ENCODE results near the gene AP3M1. TPM values are rescaled to one million over a fixed set of nuclear protein-coding genes. Genes with fewer than 3 reads are reported as not detected.

Gene AP3M1
- polyA plus RNA-seq, 1 of the 3 experiments (the other 2 are of a cell fraction) = 17.7 TPM

DNA sequence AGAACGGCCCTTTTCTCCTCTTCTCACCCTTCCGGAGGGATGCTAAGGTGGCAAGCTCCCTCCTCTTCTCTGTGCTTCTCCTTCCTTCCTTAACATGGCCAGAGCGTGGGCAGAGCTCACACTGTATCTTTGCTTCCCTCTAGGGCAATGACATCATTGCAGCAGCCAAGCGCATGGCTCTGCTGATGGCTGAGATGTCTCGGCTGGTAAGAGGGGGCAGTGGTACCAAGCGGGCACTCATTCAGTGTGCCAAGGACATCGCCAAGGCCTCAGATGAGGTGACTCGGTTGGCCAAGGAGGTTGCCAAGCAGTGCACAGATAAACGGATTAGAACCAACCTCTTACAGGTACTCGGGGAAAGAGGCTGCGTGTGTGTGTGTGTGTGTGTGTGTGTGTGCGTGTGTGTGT is 36.6 kb downstream of the AP3M1 start:
- peak; percentile 66 for DNase-seq
- Histone ChIP-seq H3K9me3 (no peaks in the 10 kb centered on the region), H4K20me1 (ENCODE audit: insufficient read depth) (peaks cover 22% of the 10 kb centered on the region), H3K4me2 (0 out of 2 replicates have a peak overlapping the region, but pooled peaks have one; percentile 16), H3K9ac (no peak overlapping the region), H3K79me2 (ENCODE audit: insufficient read depth) (peaks cover 55% of the 10 kb centered on the region), H2AFZ (ENCODE audit: low read depth) (no peak overlapping the region), H3K27ac (ENCODE audit: low read depth in 2 of 2, low read length in 1 of 2) (peak overlapping the region; percentile 37 to 97), H3K27me3 (ENCODE audit: insufficient read depth) (no peaks in the 10 kb centered on the region), H3K4me1 (ENCODE audit: control insufficient read depth in 1 of 2, insufficient read depth in 2 of 2, low read depth in 1 of 2, low read length in 1 of 2) (peaks cover 6 to 33% of the 10 kb centered on the region in 2 experiments; a peak in 2 of 4 replicates), H3K9me2 (no peaks in the 10 kb centered on the region), H3K4me3 (ENCODE audit: low read depth in 2 of 2, low read length in 1 of 2) (no peak overlapping the region), H3F3A (replicated peaks; ENCODE audit: insufficient read depth) (peaks cover 48% of the 10 kb centered on the region), H3K36me3 (replicated peaks in 1 of 2; ENCODE audit: control insufficient read depth in 1 of 2, insufficient read depth in 2 of 2, low read length in 1 of 2) (peaks cover 82 to 95% of the 10 kb centered on the region in 2 experiments)
- WGBS (ENCODE audit: low lambda C conversion rate) = 60% methylated on average over 12 of the region's 12 CpGs
- TF ChIP-seq MXI1 (IDR thresholded peaks at IDR 0.05; ENCODE audit: low read depth, low read length) = peak; percentile 49; the same call in 1 of the 2 replicates
- no peak for TF ChIP-seq TCF12 (IDR thresholded peaks at IDR 0.05)
- peak; percentile 72 for TF ChIP-seq GATA2 (CRISPR knock-in tag; IDR thresholded peaks at IDR 0.05)
- TF ChIP-seq REST (IDR thresholded peaks at IDR 0.05; ENCODE audit: low read depth, low read length) = no peak
- TF ChIP-seq TEAD4 (IDR thresholded peaks at IDR 0.05; ENCODE audit: borderline replicate concordance, insufficient read depth) = no peak
- CTCF ChIA-PET = interaction anchor here (0.6 to 3.6 kb wide), 7 partner anchors 10 to 264 kb away, joined by 3 to 16 read pairs (median 4); no protein-coding TSS in a partner anchor
- POLR2A ChIA-PET = interaction anchor here (0.6 to 1.4 kb wide), 2 partner anchors 17 to 325 kb away, joined by 3 to 4 read pairs; no protein-coding TSS in a partner anchor

DNA sequence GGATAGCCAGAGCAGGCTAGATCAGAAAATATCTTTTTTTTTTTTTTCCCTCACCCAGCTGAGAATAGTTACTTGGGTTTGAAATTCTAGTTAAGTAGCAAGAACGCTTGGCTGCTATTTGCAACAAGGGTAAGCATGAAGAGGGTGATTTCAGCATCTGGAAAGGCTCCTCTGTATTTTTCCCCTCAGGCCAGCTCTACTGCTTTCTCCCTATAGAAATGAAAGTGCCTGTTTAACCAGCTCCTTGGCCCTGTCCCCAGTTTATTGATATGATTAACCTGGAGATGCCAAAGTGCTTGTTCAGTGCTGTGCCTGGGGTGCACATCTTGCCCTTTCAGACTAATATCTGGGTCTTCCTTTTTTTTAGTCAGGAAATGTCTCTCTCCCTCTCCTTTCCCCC is 37.1 kb downstream of the AP3M1 start:
- H3K9me2 ChIP-seq = no peaks in the 10 kb centered on the region
- WGBS (ENCODE audit: low lambda C conversion rate) = 35% methylated on average over 1 of the region's 1 CpG
- DNase-seq = peak; percentile 40
- peaks cover 43% of the 10 kb centered on the region for H3F3A ChIP-seq (replicated peaks; ENCODE audit: insufficient read depth)
- peaks cover 3 to 31% of the 10 kb centered on the region in 2 experiments; a peak in 2 of 4 replicates for H3K4me1 ChIP-seq (ENCODE audit: control insufficient read depth in 1 of 2, insufficient read depth in 2 of 2, low read depth in 1 of 2, low read length in 1 of 2)
- peak overlapping the region; percentile 37 to 97 for H3K27ac ChIP-seq (ENCODE audit: low read depth in 2 of 2, low read length in 1 of 2)
- ChIA-PET CTCF (interaction anchor here (0.6 to 3.6 kb wide), 7 partner anchors 10 to 234 kb away, joined by 3 to 16 read pairs (median 4); no protein-coding TSS in a partner anchor), POLR2A (interaction anchor here (0.6 kb wide), 1 partner anchor 326 kb away, joined by 3 read pairs; no protein-coding TSS in a partner anchor)
- H3K79me2 ChIP-seq (ENCODE audit: insufficient read depth) = peaks cover 60% of the 10 kb centered on the region
- 0 out of 2 replicates have a peak overlapping the region, but pooled peaks have one; percentile 16 for H3K4me2 ChIP-seq
- no peak overlapping the region for H2AFZ ChIP-seq (ENCODE audit: low read depth)
- peaks cover 80 to 93% of the 10 kb centered on the region in 2 experiments for H3K36me3 ChIP-seq (replicated peaks in 1 of 2; ENCODE audit: control insufficient read depth in 1 of 2, insufficient read depth in 2 of 2, low read length in 1 of 2)
- H4K20me1 ChIP-seq (ENCODE audit: insufficient read depth) = peaks cover 22% of the 10 kb centered on the region
- H3K9me3 ChIP-seq = no peaks in the 10 kb centered on the region
- no peak overlapping the region for H3K9ac ChIP-seq
- no peaks in the 10 kb centered on the region for H3K27me3 ChIP-seq (ENCODE audit: insufficient read depth)
- no peak for TF ChIP-seq USF1 (IDR thresholded peaks at IDR 0.05; ENCODE audit: borderline replicate concordance, low read depth)
- no peak for TF ChIP-seq RXRA (IDR thresholded peaks at IDR 0.05; ENCODE audit: borderline replicate concordance, low read depth)
- TF ChIP-seq ELF1 (IDR thresholded peaks at IDR 0.05) = no peak
- TF ChIP-seq, protein P1, sequence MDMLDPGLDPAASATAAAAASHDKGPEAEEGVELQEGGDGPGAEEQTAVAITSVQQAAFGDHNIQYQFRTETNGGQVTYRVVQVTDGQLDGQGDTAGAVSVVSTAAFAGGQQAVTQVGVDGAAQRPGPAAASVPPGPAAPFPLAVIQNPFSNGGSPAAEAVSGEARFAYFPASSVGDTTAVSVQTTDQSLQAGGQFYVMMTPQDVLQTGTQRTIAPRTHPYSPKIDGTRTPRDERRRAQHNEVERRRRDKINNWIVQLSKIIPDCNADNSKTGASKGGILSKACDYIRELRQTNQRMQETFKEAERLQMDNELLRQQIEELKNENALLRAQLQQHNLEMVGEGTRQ (IDR thresholded peaks at IDR 0.05; ENCODE audit: borderline replicate concordance, low read depth, low read length) = no peak
- no peak for TF ChIP-seq FOXM1 (IDR thresholded peaks at IDR 0.05; ENCODE audit: low read depth)
- TF ChIP-seq RFX5 (IDR thresholded peaks at IDR 0.05; ENCODE audit: low read length) = no peak
- no peak overlapping the region for H3K4me3 ChIP-seq (ENCODE audit: low read depth in 2 of 2, low read length in 1 of 2)
